ENCODE data around the gene OR2AT4. TPM values are rescaled to one million over a fixed set of nuclear protein-coding genes. Genes with fewer than 3 reads are reported as not detected.

The OR2AT4 gene
- total and polyA plus RNA-seq, 2 experiments from 2014 or later = not detected

DNA sequence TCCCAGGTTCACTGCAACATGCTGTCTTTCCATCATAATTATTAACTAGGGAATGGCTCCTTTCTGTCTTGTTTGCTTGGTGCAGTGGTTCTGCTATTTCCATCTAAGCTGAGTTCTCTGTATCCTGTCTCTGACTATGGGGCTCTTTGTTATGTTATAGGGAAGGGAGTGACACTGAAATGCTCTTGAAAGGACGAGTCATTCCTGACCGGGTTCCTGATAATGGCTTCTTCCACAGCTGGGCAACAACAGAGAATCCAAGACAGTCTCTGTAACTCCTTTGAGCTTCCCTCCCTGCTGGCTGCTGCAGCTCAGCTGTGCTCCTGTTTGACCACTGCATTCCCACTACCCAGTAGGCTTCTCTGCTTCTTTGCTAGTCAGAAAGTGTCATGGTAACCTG lies 24.1 kb downstream of the OR2AT4 start:
- H3K9me3 ChIP-seq (ENCODE audit: low read depth) = no peaks in the 10 kb centered on the region

DNA sequence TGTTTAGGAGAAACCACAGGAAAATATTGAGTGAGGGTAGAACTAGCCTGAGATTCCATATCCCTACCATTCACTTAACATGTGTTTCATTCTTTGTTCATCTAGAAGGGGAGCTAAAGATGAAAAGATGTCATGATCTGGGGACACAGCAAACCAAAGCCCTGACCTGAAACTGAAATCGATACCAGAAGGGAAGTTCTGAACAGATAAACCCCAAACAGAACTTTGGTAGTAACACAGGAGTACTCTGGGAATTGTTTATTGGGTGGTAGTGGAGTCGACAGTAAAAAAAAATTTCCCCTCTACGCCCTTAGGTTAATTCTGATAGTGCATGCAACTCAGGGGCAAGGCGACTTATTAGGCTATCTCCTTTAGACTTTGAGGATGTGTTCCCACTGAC lies 27.2 kb downstream of the OR2AT4 start:
- TF ChIP-seq, protein P1, sequence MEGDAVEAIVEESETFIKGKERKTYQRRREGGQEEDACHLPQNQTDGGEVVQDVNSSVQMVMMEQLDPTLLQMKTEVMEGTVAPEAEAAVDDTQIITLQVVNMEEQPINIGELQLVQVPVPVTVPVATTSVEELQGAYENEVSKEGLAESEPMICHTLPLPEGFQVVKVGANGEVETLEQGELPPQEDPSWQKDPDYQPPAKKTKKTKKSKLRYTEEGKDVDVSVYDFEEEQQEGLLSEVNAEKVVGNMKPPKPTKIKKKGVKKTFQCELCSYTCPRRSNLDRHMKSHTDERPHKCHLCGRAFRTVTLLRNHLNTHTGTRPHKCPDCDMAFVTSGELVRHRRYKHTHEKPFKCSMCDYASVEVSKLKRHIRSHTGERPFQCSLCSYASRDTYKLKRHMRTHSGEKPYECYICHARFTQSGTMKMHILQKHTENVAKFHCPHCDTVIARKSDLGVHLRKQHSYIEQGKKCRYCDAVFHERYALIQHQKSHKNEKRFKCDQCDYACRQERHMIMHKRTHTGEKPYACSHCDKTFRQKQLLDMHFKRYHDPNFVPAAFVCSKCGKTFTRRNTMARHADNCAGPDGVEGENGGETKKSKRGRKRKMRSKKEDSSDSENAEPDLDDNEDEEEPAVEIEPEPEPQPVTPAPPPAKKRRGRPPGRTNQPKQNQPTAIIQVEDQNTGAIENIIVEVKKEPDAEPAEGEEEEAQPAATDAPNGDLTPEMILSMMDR (IDR thresholded peaks at IDR 0.05; ENCODE audit: low read depth, low read length) = no peak
- Histone ChIP-seq H3K36me3 (no peaks in the 10 kb centered on the region), H3K4me1 (ENCODE audit: low read depth) (no peaks in the 10 kb centered on the region), H3K9me3 (ENCODE audit: low read depth) (no peaks in the 10 kb centered on the region), H3K27me3 (no peaks in the 10 kb centered on the region), H3K27ac (no peak overlapping the region), H3K4me3 (no peak overlapping the region)
- DNase-seq (ENCODE audit: low read depth in 1 of 2, low spot score in 1 of 2) = no peak

More for the DNA sequence above, 24.1 kb downstream of the OR2AT4 start:
- Histone ChIP-seq H3K4me1 (ENCODE audit: low read depth) (no peaks in the 10 kb centered on the region), H3K4me3 (no peak overlapping the region), H3K36me3 (no peaks in the 10 kb centered on the region), H3K27me3 (peaks cover 2% of the 10 kb centered on the region), H3K27ac (no peak overlapping the region)
- no peak for DNase-seq (ENCODE audit: low read depth in 1 of 2, low spot score in 1 of 2)
- TF ChIP-seq, protein P1 (IDR thresholded peaks at IDR 0.05; ENCODE audit: low read depth, low read length) = no peak

DNA sequence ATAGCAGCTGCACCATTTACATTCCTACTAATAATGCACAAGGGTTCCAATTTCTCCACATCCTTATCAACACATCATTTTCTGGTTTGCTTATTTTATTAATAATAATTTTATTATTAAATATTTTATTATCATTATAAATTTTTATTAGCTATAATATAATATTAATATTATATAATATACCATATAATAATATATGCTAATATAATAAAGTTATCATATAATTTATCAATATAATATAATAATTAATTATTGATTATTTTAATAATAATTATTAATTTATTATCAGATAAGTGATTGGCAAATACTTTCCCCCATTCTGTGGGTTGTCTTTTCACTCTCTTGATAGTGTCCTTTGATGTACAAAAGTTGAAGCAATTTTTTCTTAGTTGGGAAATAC lies 27.7 kb downstream of the OR2AT4 start:
- Histone ChIP-seq H3K27ac (no peak overlapping the region), H3K4me1 (ENCODE audit: low read depth) (no peaks in the 10 kb centered on the region), H3K9me3 (ENCODE audit: low read depth) (no peaks in the 10 kb centered on the region), H3K4me3 (no peak overlapping the region), H3K36me3 (no peaks in the 10 kb centered on the region), H3K27me3 (no peaks in the 10 kb centered on the region)
- TF ChIP-seq, protein P1 (IDR thresholded peaks at IDR 0.05; ENCODE audit: low read depth, low read length) = no peak
- DNase-seq (ENCODE audit: low read depth in 1 of 2, low spot score in 1 of 2) = no peak

DNA sequence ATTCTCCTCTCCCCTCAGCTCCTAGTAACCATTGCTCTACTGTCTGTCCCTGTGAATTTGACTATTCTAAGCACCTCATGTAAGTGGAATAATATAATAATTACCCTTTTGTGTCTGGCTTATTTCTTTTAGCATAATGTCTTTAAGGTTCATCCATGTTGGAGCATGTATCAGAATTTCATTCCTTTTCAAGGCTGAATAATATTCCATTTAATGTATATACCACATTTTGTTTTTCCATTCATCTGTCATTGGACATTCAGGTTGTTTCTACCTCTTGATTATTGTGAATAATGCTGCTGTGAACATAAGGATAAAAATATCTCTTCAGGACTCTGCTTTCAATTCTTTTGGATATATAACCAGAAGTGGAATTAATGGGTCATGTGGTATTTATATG lies 28.1 kb downstream of the OR2AT4 start:
- no peaks in the 10 kb centered on the region for H3K9me3 ChIP-seq (ENCODE audit: low read depth)
- TF ChIP-seq, protein P1 (IDR thresholded peaks at IDR 0.05; ENCODE audit: low read depth, low read length) = no peak
- no peak overlapping the region for H3K27ac ChIP-seq
- no peaks in the 10 kb centered on the region for H3K36me3 ChIP-seq
- H3K4me3 ChIP-seq = no peak overlapping the region
- H3K27me3 ChIP-seq = no peaks in the 10 kb centered on the region
- no peak for DNase-seq (ENCODE audit: low read depth in 1 of 2, low spot score in 1 of 2)
- no peaks in the 10 kb centered on the region for H3K4me1 ChIP-seq (ENCODE audit: low read depth)

DNA sequence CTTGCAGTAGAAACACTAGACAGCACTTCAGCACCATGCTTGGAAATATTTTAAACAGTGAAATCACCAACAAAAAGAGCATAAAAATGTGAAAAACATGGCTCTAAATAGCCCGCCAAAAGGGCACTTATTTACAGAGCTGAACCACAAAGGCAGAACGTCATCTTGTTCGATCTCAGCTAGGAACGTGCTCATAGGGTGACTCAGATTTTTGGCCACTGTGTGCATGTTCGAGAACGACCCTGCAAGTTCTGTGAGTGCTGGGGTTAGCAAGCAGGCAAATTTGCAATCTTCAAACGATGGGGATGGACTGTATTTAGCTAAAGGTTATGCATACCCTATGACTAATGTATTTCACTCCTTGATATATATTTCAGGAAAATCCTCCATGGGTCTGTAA lies 30.6 kb downstream of the OR2AT4 start:
- no peaks in the 10 kb centered on the region for H3K36me3 ChIP-seq
- no peak overlapping the region for H3K4me3 ChIP-seq
- no peaks in the 10 kb centered on the region for H3K4me1 ChIP-seq (ENCODE audit: low read depth)
- H3K9me3 ChIP-seq (ENCODE audit: low read depth) = no peaks in the 10 kb centered on the region
- no peaks in the 10 kb centered on the region for H3K27me3 ChIP-seq
- TF ChIP-seq, protein P1 (IDR thresholded peaks at IDR 0.05; ENCODE audit: low read depth, low read length) = no peak
- H3K27ac ChIP-seq = no peak overlapping the region
- DNase-seq (ENCODE audit: low read depth in 1 of 2, low spot score in 1 of 2) = no peak
